ENCODE results near the gene IREB2.
"Not testable (repeated sequence)": the region's sequence is repeated elsewhere in the genome, so short reads cannot be mapped to it uniquely, and the experiment has no call there.

The IREB2 gene

DNA sequence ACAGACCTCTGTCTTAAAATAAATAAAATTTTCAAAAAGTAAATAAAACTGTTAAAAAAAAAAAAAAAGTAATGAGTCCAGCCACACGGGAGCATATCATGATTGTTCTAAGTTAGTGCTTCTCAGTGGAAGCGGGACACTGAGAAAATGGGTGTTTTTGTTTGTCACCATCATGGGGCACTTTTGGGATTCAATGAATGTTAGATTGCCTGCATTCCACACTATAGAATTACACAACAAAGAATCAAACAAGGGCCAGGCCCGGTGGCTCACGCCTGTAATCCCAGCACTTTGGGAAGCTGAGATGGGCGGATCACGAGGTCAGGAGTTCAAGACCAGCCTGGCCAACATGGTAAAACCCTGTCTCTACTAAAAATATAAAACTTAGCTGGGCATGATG lies 3.3 kb upstream of the IREB2 start:
- DNase-seq: not testable (repeated sequence)

DNA sequence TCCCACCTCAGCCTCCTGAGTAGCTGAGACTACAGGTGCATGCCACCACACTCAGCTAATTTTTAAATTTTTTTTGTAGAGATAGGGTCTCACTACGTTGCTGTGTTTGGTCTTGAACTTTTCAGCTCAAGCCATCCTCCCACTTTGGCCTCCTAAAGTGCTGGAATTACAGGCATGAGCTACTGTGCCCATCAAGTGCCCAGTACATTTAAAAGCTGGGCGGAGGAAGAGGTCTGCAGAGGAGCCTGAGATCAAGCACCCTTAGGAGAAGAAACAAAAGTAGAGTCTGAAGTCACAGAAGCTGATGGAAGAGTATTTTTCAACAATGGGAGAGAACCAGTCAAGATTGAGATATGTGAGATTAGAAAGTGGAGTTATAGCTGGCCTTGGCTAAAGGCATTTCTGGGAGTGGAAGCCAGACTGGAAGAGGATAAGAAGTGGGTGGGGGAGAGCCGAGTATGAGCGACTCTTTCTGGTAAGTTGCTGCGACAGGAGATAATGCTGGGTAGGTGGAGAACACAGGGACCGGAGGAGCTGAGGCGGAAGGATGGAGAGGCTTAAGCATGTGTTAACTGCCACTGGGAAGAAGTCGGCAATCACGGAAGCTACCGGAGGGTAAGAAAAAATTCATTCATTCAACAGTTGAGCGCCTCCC lies 782 bp upstream of the IREB2 start:
- peak; percentile 2 for DNase-seq

DNA sequence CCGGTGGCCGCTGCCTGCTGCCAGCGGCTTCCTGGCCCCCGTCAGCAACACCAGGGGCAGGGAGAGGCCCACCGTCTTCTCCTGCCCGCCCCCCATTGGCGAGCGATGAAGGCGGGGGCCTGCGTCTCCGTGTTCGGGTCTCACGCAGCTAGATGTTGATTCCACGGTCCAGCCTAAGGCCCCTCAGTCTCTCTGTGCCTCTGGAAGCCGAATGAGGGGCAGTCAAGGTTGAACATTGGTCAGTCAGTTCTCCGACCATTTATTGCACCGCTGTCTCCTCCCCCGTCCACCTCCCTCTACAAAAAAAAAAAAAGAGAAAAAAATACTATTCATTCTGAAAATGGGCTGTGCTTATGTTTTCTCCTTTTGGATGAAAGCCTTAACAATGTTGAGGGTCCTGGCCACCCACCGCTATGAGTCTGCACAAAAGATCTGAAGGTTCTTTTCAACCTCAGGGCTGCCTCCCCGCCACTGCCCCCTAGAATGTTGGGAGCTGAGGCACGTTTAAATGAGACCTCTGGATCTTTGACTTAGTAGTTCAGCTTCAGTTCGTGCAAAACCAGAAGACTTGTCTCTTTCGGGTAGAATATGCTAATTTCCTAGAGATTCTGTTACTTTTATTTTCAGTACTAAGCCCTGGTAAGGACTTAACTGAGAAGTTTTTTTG lies 736 bp downstream of the IREB2 start:
- peak; percentile 47 for DNase-seq

DNA sequence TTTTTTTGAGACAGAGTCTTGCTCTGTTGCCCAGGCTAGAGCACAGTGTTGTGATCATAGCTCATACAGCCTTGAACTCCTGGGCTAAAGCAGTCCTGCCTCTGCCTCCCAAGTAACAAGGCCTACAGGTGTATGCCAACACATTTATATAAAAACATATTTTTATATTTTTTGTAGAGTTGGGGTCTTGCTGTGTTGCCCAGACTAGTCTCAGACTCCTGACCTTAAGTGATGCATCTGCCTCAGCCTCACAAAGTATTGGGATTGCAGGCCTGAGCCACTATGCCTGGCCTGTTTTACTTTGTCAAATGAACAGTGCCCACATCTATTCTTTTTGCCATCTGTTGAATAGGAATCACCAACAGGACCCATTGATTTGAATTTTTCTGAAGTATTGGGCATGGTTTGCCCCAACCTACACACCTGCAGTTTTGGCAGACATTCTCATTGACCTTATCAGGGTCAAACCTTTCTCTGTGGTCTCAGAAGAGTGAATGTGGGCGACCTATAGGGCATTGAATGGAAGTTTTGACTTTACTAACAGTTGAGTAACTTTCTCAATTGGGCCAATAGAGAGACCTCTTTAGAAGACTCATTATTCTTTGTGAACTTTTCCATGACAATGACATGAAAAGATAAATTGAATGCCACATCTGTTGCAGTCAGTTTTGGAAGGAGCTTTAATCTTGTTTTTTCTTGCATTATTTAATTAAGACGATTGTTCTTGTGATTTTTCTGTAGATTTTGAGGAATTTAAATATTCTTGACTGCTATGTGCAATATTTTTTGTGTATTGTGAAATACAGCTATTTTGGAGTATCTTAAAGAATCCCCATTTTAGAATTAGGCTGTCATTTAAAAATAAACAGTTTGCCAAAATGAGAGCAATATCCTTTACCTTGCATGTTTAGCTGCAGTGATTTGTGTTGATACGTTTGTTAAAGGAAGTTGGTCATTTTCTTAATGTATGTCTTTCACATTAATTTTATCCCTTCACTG lies 2.7 kb downstream of the IREB2 start:
- no peak for DNase-seq

DNA sequence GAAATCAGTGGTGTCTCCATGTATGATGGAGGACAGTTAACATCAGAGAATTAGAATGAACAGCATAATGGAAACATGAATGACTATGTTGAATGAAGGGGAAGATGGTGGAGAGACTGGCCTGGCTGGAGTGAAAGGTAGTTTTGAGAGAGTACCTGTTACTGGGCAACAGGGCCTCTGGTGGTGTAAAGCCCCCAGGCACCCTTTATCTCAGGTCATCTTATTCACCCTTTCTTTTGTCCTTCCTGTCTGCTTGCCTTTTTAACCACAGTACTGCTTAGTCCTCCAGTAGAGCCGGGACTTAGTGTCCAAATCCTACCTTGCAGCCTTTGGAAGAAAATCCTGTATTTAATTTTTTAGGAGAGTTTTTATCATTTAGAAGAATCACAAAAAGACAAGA lies 6.2 kb downstream of the IREB2 start:
- DNase-seq: no peak

DNA sequence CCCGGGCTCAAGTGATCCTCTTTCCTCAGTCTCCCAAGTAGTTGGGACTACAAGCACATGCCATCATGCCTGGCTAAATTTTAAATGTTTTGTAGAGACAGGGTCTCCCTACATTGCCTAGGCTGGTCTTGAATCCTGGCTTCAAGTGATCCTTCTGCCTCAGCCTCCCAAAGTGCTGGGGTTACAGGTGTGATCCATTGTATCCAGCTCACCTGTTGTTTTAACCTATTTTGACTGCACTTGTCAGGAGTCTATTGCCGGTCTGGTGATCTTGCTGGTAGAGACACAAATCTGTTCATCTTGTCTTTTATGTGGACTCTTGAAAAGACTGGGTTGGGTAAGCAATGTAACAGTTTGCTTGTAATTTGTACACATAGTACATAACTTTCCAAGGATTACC lies 7.9 kb downstream of the IREB2 start:
- no peak for DNase-seq

DNA sequence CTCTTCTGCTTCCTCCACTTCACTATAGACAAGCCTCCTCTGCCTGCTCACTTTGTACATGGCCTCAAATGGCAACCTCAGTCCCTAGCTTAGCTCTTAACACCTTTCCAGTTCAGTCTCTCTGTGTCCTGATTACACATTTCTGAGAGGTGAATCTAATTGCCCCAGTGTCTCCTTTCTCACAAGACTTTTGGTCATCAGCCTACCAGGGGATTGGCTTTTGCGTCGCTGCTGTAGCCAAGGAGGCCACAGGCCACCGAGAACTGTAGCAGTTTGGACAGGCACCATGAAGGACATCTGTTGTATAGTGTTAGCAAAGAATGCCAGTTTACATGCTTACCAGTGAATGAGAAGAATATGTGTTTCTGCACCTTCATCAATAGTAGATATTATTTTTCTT lies 8.5 kb downstream of the IREB2 start:
- DNase-seq: no peak

DNA sequence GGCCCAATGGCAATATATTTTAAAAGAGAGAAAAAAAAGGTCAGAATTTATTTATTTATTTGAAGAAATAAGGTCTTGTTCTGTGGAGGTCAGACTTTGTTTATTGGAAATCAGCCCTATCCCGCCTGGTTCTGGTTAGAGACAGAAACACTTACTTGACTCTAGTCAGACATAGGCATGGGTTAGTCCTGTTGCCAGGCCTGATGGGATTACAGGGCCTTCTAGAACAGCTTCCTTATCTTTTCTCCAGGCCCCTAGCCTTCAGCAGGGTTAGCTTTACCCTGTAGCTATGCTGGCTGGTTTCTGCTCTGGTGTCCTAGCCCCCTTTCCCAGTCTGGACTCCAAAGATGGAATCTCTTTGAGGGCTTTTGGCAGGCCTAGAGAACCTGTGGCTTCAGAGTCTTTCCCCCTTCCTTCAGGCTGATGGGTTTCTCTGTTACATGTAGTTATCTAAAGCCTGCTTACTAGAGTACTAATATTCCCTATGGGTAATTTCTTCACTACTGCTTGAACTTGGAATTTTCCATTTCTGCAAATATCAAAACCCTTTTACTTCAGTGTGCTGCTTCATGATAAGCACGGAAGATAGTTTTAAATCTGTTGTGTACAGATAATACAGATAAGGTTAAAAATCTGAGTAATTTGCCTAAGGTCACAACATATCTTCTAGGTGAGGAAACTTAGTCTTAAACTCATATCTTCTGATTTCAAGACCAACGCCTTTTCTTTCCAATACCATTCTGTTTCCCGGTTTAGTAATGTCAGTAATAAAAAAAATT lies 10.6 kb downstream of the IREB2 start:
- no peak for DNase-seq

DNA sequence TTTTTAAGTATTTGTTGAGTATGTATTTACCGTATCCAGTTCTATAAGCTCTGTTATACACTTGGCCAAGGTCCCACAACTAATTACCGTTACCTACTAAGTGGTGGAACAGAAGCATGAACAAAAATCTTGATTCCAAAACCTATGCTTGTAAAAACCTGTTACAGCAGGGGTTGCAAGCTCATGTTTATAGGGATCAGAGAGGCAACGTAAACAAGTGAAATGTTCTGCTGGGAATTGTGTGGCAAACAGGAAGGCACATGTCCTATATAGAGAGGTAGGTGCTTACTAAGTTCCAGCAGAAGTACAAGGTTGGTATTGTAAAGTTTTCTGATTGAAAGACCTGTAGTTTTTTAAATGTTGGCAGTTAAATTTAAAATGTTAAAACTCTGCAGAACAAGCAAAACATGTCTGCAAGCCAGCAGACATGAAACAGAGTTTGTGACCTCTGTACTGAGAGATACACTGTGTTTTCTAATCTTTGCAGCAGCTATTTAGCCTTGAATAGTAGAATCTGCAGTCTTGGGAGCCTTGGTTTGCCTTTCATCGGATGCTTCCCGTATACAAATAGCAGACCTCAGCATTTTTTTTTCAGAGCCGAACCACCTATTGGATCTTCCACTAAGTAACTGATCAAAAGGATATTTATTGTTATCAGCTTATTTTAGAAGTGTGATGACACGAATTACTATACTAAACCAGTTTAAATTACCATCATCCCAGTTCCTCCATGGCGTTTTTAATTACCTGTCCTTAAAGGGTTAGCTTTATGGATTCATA lies 11.4 kb downstream of the IREB2 start:
- DNase-seq: no peak

DNA sequence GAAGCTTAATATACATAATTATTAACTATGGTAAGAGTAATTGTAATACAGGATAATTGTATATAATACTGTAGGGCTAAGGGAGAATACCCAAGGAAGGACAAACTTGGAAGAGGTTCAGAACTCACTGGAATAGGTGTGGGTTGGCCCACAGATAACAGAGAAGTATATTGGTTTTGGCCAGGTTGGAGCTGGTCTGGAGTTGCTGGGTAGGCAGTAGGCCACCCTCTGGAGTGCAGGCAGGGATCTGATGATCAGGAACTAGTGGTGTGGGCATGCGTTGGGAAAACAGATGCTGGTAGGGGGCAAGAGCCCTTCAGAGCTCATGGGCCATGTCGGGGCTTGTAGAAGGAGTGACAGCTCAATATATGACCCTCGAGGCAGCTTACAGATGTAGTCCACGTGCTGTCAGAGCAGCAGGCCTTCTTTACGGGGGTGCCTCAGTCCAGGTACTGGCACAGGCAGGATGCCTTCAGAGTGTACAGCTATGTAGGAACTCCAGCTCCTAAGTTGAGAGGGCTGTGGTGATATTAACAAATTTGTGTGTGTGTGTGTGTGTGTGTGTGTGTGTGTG lies 12.4 kb downstream of the IREB2 start:
- no peak for DNase-seq

DNA sequence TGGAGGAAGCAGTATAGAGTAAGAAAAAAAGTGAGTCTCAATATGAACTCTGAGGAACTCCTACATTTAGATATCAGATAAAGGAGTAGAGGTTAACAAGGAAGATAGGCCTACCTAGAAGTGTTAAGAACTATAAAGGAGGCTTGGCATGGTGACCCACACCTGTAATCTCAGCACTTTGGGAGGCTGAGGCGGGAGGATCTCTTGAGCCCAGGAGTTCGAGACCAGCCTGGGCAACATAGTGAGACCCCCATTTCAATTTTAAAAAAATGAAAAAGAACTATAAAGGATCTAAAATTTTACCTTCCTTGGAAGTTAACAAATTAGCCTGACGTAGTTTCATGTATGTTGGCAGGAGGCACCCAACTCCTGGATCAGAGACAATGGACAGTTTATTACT lies 14.5 kb downstream of the IREB2 start:
- no peak for DNase-seq

DNA sequence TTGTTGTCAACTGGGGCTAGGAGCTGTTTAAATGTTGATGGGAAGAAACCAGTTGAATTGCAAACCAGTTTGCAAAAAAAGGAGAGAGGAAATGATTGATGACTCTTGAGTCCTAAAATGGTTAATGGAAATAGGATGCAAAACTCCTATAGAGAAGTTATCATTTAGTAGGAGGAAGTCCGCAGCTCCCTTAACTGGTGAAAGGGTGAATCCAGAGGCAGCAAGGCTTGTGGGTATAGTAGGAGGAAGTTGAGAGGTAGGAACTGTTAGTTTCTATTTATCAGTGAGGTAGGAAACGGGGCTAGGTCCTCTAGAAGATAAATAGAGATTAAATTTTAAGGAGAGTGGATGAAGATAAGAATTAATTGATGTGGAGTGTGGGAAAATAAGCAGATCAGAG lies 15.4 kb downstream of the IREB2 start:
- no peak for DNase-seq

DNA sequence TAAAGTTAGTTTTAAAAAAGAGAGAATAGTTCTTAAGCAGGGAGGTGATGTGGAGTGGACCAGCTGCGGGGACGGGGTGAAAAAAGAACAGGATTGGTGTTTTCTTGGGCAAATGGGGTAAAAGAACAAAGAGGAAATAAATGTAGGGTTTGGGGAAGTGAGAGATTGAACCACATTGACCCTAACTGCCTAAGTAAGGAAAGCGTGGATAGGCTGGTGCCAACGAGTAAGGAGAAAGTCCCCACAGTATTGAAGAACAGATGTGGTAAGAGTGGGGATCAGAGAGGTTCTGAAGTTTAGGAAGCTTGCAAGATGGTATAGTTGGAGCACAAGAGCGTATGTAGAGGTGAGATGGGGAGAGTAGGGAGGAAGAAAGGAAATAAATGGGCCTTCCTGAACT lies 17.0 kb downstream of the IREB2 start:
- no peak for DNase-seq

DNA sequence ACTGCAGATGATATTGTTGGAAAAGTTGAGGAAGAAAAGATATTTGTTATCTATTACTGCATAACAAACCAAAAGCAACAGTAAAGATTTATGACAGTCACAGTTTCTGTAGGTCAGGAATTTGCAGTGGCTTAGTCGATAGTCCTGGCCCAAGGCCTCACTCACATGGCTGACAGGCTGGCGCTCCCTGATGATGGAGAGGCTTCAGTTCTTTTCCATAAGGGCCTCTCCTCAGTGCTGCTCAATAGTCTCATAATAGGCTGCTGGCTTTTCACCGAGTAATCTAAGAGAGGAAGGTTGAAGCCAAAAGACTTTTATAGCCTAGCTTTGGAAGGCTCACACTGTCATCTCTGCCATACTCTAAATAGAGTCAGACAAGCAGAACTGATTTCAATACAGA lies 17.7 kb downstream of the IREB2 start:
- DNase-seq: peak; percentile 2

DNA sequence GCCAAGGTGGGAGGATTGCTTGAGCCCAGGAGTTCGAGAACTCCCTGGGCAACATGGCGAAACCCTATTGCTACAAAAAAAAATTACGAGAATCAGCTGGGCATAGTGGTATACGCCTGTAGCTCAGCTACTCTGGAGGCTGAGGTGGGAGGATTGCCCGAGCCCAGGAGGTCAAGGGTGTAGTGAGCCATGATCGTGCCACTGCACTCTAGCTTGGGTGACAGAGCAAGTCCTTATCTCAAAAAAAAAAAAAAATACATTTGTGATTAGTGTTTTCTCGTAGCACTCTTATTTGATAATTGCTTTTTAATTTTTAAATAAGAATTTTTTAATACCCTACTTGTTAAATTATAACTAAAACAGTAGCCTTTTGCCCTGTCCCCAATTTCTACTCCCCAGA lies 18.4 kb downstream of the IREB2 start:
- DNase-seq: no peak

DNA sequence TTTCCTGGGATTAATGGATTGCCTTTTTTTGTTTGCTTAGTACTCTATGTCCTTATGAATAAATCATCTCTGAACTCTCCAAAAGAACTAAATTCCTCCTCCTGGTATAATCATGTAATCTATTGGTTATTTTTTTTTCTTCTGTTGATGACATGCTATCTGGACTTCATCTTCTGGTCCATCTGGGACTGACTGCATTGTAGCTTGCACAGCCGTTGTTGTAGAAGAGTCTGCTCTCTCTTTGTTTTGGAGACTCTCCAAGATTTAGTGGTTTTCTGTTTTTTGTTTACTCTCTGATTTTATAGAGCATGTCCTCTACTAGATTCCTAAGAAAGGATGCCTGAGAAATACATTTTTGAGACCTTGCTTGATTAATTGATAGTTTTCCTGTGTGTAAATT lies 19.1 kb downstream of the IREB2 start:
- peak; percentile 77 for DNase-seq

DNA sequence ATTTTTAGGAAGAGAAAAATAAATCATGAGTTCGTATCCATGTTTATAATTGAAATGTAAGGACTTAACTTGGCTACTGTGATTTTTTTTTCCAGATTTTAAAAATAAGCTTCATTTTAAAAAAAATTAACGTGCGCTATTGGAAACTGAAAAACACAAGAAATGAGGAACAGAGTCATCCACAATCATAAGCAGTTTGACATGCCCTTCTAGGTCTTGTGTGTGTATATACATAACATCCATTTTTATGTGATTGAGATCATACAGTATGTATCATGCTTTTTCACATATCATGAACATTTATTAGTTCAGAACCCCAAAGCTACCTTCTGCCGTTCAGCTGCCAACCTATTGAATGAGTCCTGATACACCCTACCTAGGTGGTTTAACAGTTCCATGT lies 22.7 kb downstream of the IREB2 start:
- DNase-seq: no peak

DNA sequence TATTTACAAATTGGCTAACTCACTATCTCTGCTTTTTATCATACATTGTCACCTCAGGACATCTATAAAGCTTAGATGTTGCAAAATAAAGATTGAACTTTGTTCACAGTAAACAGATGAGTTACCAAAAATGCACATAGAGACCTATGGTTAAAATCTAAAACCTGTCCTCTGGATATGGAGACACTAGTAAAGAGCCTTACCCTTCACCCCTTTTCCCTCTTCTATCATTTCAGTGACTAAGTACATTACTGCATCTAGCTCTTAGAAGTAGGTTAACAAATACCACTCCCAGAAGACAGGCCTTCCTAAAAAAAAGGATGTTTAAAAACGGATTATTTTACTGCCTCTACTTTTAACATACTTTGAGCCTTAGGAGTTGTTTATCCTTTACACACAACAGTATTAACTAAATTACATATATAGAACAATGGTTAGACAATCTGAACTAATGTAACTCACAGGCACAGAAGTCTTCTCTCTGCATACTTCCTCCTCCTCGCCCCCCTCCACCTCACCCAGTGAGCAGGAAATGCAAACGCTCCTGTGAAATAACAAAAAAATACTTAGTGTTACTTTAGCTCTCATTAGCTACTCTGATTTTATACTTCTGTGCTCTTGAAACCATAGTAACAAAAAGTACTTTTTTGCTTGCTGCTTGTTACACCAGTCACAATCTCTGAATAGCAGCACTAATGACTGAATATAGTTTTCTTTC lies 23.3 kb downstream of the IREB2 start:
- DNase-seq: peak; percentile 3

DNA sequence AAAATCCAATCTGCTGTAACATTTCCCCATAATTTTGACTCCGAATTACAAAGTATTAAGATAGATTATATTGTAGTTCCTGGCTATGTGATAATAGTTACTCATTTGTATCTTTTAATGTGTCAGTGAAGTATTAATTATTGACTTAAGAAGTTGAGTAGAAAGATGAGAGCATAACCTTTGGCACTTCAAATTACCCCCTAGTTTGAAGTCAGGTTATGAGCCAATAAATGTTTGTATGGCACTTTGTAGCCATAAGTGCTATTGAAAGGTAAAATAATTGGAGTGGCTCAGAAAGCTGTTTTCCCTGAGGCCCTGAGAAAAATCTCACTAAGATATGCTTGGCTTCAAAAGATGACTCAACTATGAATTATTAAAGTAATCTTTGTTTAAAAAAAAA lies 31.0 kb downstream of the IREB2 start:
- DNase-seq: no peak

DNA sequence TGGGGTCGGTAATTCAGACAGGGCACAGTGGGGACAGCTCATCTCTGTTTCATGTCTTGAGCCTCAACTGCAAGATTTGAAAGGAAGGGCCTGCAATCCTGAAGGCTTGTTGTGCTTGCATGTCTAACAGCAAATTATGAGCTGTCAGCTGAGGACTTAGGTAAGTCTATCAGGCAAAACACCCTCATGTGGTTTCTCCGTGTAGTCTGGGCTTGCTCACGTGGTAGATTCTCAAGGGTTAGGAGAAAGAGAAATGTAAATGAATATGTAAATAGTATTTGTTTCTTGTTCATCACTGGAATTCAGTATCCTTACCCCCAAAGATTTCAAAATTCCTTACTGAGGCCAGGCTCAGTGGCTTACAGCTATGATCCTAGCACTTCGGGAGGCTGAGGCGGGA lies 39.3 kb downstream of the IREB2 start:
- no peak for DNase-seq

DNA sequence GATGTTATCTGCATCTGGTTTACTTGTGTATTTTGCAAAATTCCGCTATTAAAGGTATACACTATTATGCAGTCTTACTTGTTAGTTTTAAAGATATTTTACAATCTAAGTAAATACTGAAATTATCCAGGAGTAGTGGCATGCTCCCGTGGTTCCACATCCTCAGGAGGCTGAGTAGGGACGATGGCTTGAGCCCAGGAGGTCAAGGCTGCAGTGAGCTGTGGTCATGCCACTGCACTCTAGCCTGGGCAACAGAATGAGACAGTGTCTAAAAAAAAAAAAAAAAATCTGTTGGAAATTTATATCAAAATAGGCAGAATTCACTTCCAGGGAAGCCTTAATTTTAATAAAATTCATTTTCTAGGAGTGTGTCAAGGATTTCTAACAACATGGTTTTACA lies 41.6 kb downstream of the IREB2 start:
- no peak for DNase-seq
